ENCODE measurements around the gene SPATA31C2.

Gene SPATA31C2

GRCh38 chr9:88084357-88085183 is 53.7 kb downstream of the SPATA31C2 start:
- no peak for TF ChIP-seq CTCF (IDR thresholded peaks at IDR 0.05; ENCODE audit: extremely low read depth, missing control alignments)
- DNase-seq (ENCODE audit: low spot score) = no peak
